Measurements from ENCODE around the gene PPP2R5A. TPM values are rescaled to one million over a fixed set of nuclear protein-coding genes. Genes with fewer than 3 reads are reported as not detected.
"Not testable (repeated sequence)": the region's sequence is repeated elsewhere in the genome, so short reads cannot be mapped to it uniquely, and the experiment has no call there.

The PPP2R5A gene
- total RNA-seq, 1 experiment from 2014 or later: 27.2 TPM

GRCh38 chr1:212366901-212367300 is 81.7 kb downstream of the PPP2R5A start:
- H3K4me1 ChIP-seq (replicated peaks): no peaks in the 10 kb centered on the region
- H3K27ac ChIP-seq: no peak overlapping the region
- no peaks in the 10 kb centered on the region for H3K9me3 ChIP-seq (replicated peaks)
- no peak overlapping the region for H3K4me3 ChIP-seq
- H3K27me3 ChIP-seq (replicated peaks): no peaks in the 10 kb centered on the region
- no peak for DNase-seq (ENCODE audit: low read depth in 1 of 2, low spot score in 2 of 2)
- peaks cover 12% of the 10 kb centered on the region for H3K36me3 ChIP-seq

DNA sequence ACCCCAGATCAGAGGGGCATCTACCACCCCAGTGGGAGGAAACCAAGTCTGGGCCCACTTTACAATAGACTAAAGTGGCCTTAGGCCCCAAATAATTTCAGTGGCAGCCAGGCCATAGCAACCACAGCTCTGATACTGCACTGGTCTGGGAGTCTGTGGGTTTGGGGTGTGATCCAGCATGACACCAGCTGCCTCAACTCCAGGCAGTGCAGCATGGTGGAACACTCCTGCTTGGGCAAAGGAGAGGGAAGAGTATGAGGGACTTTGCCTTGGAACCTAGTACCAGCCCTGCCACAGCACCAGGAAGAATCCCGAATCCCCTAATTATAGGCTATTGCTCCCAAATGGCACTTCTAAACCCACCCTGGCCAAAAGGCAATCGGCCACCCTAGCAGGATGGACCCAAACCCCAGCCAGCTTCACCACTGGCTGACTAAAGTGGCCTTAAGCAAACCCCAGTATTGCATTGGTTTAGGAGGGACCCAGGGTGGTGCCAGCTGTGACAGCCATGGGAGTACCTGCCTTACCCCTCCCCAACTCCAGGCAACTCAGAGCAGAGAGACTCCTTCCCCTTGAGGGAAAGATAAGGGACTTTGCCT is 82.4 kb downstream of the PPP2R5A start:
- no peak overlapping the region for H3K27ac ChIP-seq
- no peak overlapping the region for H3K4me3 ChIP-seq
- peaks cover 9% of the 10 kb centered on the region for H3K36me3 ChIP-seq
- no peaks in the 10 kb centered on the region for H3K9me3 ChIP-seq (replicated peaks)
- H3K27me3 ChIP-seq (replicated peaks): no peaks in the 10 kb centered on the region
- no peak for DNase-seq (ENCODE audit: low read depth in 1 of 2, low spot score in 2 of 2)
- H3K4me1 ChIP-seq (replicated peaks): no peaks in the 10 kb centered on the region

GRCh38 chr1:212368073-212368484 is 82.9 kb downstream of the PPP2R5A start:
- Histone ChIP-seq H3K36me3 (peaks cover 8% of the 10 kb centered on the region), H3K27me3 (replicated peaks) (no peaks in the 10 kb centered on the region), H3K9me3 (replicated peaks) (no peaks in the 10 kb centered on the region), H3K27ac (no peak overlapping the region), H3K4me1 (replicated peaks) (no peaks in the 10 kb centered on the region), H3K4me3 (no peak overlapping the region)
- DNase-seq (ENCODE audit: low read depth in 1 of 2, low spot score in 2 of 2): peak; percentile 55 to 64

- Histone ChIP-seq H3K4me3 (no peak overlapping the region), H3K9me3 (replicated peaks) (no peaks in the 10 kb centered on the region), H3K27ac (no peak overlapping the region), H3K36me3 (no peaks in the 10 kb centered on the region; the same call in 1 of the 2 replicates), H3K27me3 (replicated peaks) (no peaks in the 10 kb centered on the region), H3K4me1 (replicated peaks) (no peaks in the 10 kb centered on the region)
- no peak for DNase-seq (ENCODE audit: low read depth in 1 of 2, low spot score in 2 of 2)
Measured at GRCh38 chr1:212375986-212376385, 90.8 kb downstream of the PPP2R5A start.

DNA sequence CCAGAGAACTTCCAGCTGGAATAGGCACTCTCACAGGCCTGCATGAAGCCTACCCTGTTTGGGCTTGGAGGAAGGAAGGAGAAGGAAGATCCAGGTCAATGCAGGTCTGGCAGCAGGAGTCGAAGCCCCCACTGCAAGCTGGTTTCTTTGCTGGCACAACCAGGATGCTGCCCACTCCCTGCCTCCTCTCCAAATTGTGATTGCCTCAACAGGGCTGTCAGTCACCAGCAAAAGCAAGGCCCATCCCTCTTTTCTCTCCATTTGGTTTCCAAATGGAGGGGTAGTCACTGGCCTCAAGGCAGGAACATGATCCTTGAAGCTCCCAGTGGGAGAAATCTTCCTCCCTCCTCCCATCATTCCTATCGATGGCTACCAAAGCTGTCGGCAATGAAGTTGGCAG is 92.4 kb downstream of the PPP2R5A start:
- no peaks in the 10 kb centered on the region; the same call in 1 of the 2 replicates for H3K36me3 ChIP-seq
- no peaks in the 10 kb centered on the region for H3K9me3 ChIP-seq (replicated peaks)
- H3K27me3 ChIP-seq (replicated peaks): no peaks in the 10 kb centered on the region
- no peak overlapping the region for H3K27ac ChIP-seq
- no peak overlapping the region for H3K4me3 ChIP-seq
- DNase-seq (ENCODE audit: low read depth in 1 of 2, low spot score in 2 of 2): no peak
- H3K4me1 ChIP-seq (replicated peaks): no peaks in the 10 kb centered on the region

DNA sequence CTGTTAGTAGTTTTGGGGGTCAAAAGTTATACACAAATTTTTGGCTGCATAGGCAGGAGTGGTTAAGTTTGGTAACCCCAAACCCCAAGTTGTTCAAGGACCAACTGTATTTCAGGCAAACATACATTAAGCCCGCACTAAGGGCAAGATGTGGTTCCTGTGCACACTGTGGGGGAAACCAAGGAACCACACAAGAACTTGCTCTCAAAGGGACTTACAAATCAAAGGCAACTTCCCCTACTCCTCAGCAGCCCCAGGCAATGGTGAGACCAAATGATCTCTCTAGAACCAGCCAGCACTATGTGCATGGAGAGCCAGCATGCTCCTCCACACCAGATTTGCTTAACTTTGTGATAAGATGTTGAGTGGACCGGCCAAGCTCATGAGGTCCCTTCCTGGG is 94.2 kb downstream of the PPP2R5A start:
- Histone ChIP-seq H3K4me3 (no peak overlapping the region), H3K36me3 (no peaks in the 10 kb centered on the region; the same call in 1 of the 2 replicates), H3K27ac (no peak overlapping the region), H3K4me1 (replicated peaks) (no peaks in the 10 kb centered on the region), H3K9me3 (replicated peaks) (no peaks in the 10 kb centered on the region), H3K27me3 (replicated peaks) (no peaks in the 10 kb centered on the region)
- DNase-seq (ENCODE audit: low read depth in 1 of 2, low spot score in 2 of 2): no peak

GRCh38 chr1:212381397-212382035 is 96.3 kb downstream of the PPP2R5A start:
- H3K27ac ChIP-seq: no peak overlapping the region
- no peak overlapping the region for H3K4me3 ChIP-seq
- H3K9me3 ChIP-seq (replicated peaks): no peaks in the 10 kb centered on the region
- no peaks in the 10 kb centered on the region for H3K4me1 ChIP-seq (replicated peaks)
- no peaks in the 10 kb centered on the region for H3K27me3 ChIP-seq (replicated peaks)
- no peak for DNase-seq (ENCODE audit: low read depth in 1 of 2, low spot score in 2 of 2)
- H3K36me3 ChIP-seq: no peaks in the 10 kb centered on the region; the same call in none of the 2 replicates

DNA sequence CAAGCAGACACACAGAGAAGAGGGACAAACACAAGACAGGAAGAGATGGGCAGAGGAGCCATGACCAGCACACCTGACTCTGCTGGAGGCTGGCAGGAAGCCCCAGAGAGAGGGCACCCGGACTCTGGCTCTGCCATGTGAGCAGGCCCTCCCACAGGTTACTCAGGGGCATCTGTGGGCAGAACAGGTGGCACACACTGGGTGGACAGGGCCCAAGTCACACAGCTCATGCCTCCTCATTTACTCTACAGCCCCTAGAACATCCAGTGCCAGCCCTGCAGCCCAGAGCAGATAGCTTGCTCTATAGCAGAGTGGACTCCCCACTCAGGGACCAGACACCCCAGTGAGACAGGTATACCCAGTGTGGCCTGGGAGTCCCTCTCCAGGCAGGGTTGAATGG is 100.8 kb downstream of the PPP2R5A start:
- Histone ChIP-seq H3K36me3 (no peaks in the 10 kb centered on the region; the same call in 1 of the 2 replicates), H3K4me3 (no peak overlapping the region), H3K27ac (no peak overlapping the region), H3K27me3 (replicated peaks) (no peaks in the 10 kb centered on the region), H3K4me1 (replicated peaks) (no peaks in the 10 kb centered on the region), H3K9me3 (replicated peaks) (no peaks in the 10 kb centered on the region)
- no peak for DNase-seq (ENCODE audit: low read depth in 1 of 2, low spot score in 2 of 2)

- Histone ChIP-seq H3K36me3 (no peaks in the 10 kb centered on the region; the same call in 1 of the 2 replicates), H3K4me3 (no peak overlapping the region), H3K4me1 (replicated peaks) (no peaks in the 10 kb centered on the region), H3K27me3 (replicated peaks) (no peaks in the 10 kb centered on the region), H3K27ac (no peak overlapping the region), H3K9me3 (replicated peaks) (no peaks in the 10 kb centered on the region)
- DNase-seq (ENCODE audit: low read depth in 1 of 2, low spot score in 2 of 2): no peak
Measured at GRCh38 chr1:212388985-212389716, 103.9 kb downstream of the PPP2R5A start.

DNA sequence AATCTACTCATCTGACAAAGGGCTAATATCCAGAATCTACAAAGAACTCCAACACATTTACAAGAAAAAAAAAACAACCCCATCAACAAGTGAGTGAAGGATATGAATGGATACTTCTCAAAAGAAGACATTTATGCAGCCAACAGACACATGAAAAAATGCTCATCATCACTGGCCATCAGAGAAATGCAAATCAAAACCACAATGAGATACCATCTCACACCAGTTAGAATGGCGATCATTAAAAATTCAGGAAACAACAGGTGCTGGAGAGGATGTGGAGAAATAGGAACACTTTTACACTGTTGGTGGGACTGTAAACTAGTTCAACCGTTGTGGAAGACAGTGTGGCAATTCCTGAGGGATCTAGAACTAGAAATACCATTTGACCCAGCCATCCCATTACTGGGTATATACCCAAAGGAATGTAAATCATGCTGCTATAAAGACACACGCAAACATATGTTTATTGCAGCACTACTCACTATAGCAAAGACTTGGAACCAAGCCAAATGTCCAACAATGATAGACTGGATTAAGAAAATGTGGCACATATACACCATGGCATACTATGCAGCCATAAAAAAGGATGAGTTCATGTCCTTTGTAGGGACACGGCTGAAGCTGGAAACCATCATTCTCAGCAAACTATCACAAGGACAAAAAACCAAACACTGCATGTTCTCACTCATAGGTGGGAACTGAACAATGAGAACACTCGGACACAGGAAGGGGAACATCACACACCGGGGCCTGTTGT is 110.6 kb downstream of the PPP2R5A start:
- not testable (repeated sequence) for H3K9me3 ChIP-seq (replicated peaks); H3K27ac ChIP-seq; DNase-seq (ENCODE audit: low read depth in 1 of 2, low spot score in 2 of 2); H3K4me1 ChIP-seq (replicated peaks); H3K36me3 ChIP-seq; H3K27me3 ChIP-seq (replicated peaks); H3K4me3 ChIP-seq

DNA sequence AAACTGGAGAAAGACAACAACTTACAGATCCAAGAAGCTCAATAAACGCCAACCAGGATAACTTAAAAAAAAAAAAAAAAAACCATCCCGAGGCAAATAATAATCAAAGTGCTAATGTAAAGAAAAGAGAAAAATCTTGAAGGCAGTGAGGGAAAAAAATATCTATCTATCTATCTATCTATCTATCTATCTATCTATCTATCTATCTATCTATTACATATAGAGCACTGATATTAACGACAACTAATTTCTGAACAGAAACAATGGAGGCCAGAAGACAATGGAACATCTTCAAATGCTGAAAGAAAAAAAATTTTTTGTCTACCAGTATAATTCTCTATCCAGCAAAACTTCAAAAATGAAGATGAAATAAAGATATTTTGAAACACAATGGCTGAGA is 111.4 kb downstream of the PPP2R5A start:
- H3K27ac ChIP-seq: no peak overlapping the region
- no peak overlapping the region for H3K4me3 ChIP-seq
- no peaks in the 10 kb centered on the region for H3K27me3 ChIP-seq (replicated peaks)
- no peak for DNase-seq (ENCODE audit: low read depth in 1 of 2, low spot score in 2 of 2)
- H3K36me3 ChIP-seq: no peaks in the 10 kb centered on the region
- H3K4me1 ChIP-seq (replicated peaks): no peaks in the 10 kb centered on the region
- peaks cover 4% of the 10 kb centered on the region; the same call in 1 of the 2 replicates for H3K9me3 ChIP-seq (replicated peaks)

GRCh38 chr1:212397171-212397570 is 112.0 kb downstream of the PPP2R5A start:
- H3K4me1 ChIP-seq (replicated peaks): peaks cover 4% of the 10 kb centered on the region
- peaks cover 3% of the 10 kb centered on the region; the same call in 1 of the 2 replicates for H3K36me3 ChIP-seq
- H3K27me3 ChIP-seq (replicated peaks): no peaks in the 10 kb centered on the region
- no peak overlapping the region for H3K27ac ChIP-seq
- H3K4me3 ChIP-seq: no peak overlapping the region
- peaks cover 4% of the 10 kb centered on the region; the same call in 1 of the 2 replicates for H3K9me3 ChIP-seq (replicated peaks)
- DNase-seq (ENCODE audit: low read depth in 1 of 2, low spot score in 2 of 2): no peak

GRCh38 chr1:212401042-212401441 is 115.8 kb downstream of the PPP2R5A start:
- Histone ChIP-seq H3K9me3 (replicated peaks) (peaks cover 4% of the 10 kb centered on the region; the same call in 1 of the 2 replicates), H3K4me1 (replicated peaks) (peaks cover 7% of the 10 kb centered on the region), H3K36me3 (peaks cover 6% of the 10 kb centered on the region; the same call in 1 of the 2 replicates), H3K27me3 (replicated peaks) (no peaks in the 10 kb centered on the region), H3K4me3 (no peak overlapping the region), H3K27ac (no peak overlapping the region)
- peak in 1 of 2 experiments; percentile 3 for DNase-seq (ENCODE audit: low read depth in 1 of 2, low spot score in 2 of 2)

Data from SJSA1 (cell line).